ENCODE data around the gene EPAS1. TPM values are rescaled to one million over a fixed set of nuclear protein-coding genes. Genes with fewer than 3 reads are reported as not detected.

EPAS1 gene
- total RNA-seq, 6 donors from 2014 or later, result 440 to 1,878 (median 1,131) TPM

DNA sequence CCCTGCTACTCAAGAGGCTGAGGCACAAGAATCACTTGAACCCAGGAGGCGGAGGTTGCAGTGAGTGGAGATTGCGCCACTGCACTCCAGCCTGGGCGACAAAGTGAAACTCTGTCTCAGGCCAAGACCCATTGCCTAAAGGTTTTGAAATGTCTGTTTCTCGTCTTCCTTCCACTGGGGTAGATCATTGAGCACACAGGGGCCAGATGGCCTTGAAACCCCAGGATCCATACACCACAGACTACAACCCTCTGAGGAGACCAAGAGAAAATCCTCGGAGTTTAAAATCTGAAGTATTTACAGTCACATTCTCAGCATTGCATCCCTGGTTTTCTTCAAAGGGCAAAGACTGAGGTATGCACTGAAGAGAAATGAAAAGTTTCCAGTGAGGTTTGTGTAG is 7.1 kb upstream of the EPAS1 start:
- no peak overlapping the region for H3K4me3 ChIP-seq
- peaks cover 0 to 3% (median 0%) of the 10 kb centered on the region in 4 donors for H3K4me1 ChIP-seq
- WGBS, 2 donors, result 68 to 88% methylated on average over 5 of the region's 5 CpGs
- no peak overlapping the region for H3K27ac ChIP-seq
- peak in 1 of 2 donors; percentile 51 for DNase-seq
- no peaks in the 10 kb centered on the region for H3K27me3 ChIP-seq
- no peaks in the 10 kb centered on the region for H3K36me3 ChIP-seq
- no peak for ATAC-seq (ENCODE audit: low FRiP score in 2 of 2)
- TF ChIP-seq POLR2AphosphoS5 (IDR thresholded peaks at IDR 0.05) (no peak), EP300 (IDR thresholded peaks at IDR 0.05) (no peak), POLR2A (IDR thresholded peaks at IDR 0.05) (no peak), CTCF (IDR thresholded peaks at IDR 0.05) (no peak)
- H3K9me3 ChIP-seq, result no peaks in the 10 kb centered on the region

DNA sequence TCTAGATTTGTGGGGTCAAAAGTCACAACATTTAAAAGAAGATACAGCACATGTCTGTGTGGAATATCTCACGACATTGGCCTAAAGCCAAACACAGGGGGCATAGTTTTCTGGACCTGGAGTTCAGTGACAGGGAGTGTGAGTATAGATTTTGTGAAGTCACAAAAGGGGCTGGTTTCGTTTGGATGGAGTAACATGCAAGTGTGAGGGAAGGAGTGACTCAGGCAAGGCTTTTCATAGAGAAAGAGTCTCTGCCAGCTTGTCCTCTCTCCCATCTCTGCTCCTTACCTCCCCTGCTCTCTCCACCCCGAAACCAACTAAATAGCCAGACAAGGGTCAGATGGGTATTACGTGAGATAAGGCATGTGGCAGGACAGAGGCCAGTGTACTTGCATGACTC is 3.7 kb upstream of the EPAS1 start:
- WGBS, 2 donors, result 81 to 83% methylated on average over 4 of the region's 4 CpGs
- Histone ChIP-seq H3K4me3 (no peak overlapping the region), H3K27ac (no peak overlapping the region), H3K4me1 (peaks cover 0 to 7% (median 2%) of the 10 kb centered on the region in 4 donors), H3K9me3 (no peaks in the 10 kb centered on the region), H3K36me3 (peaks cover 0 to 3% (median 0%) of the 10 kb centered on the region in 4 donors), H3K27me3 (no peaks in the 10 kb centered on the region)
- TF ChIP-seq CTCF (IDR thresholded peaks at IDR 0.05) (no peak), POLR2AphosphoS5 (IDR thresholded peaks at IDR 0.05) (no peak), POLR2A (IDR thresholded peaks at IDR 0.05) (no peak), EP300 (IDR thresholded peaks at IDR 0.05) (no peak)
- DNase-seq, result no peak
- ATAC-seq (ENCODE audit: low FRiP score in 2 of 2), result no peak

DNA sequence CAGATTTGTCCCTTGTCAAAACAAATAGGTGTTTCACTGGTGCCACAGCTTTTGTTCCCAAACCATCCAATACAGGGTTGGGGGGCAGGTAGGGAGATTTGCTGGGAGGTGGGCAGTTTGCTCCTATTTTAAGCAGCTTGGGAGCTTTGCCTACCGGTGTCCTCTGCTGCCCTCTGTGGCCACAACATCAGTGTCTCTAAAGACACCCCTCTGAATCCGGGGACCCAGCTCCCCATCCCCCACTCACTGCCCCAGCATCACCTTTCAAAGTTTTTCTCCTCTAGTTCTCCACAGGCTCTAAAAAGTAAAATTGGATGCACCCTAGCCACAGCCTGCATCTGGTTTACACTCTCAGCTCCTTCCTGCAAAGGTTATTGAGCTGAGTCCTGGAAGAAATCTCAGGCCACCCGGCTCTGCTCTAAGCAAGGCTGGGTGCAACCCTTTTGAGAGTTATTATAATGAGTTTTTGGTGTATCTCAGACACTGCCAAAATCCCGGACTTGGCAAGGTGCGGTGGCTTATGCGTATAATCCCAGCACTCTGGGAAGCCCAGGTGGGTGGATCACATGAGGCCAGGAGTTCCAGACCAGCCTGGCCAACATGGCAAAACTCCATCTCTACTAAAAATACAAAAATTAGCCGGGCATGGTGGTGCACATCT is 2.9 kb upstream of the EPAS1 start:
- Histone ChIP-seq H3K27ac (no peak overlapping the region), H3K4me1 (peaks cover 0 to 7% (median 2%) of the 10 kb centered on the region in 4 donors), H3K9me3 (no peaks in the 10 kb centered on the region), H3K4me3 (no peak overlapping the region), H3K27me3 (no peaks in the 10 kb centered on the region), H3K36me3 (peaks cover 0 to 9% (median 0%) of the 10 kb centered on the region in 4 donors)
- 56 to 68% methylated on average over 7 of the region's 7 CpGs for WGBS, 2 donors
- TF ChIP-seq POLR2AphosphoS5 (IDR thresholded peaks at IDR 0.05) (no peak), CTCF (IDR thresholded peaks at IDR 0.05) (peak in 3 of 6 experiments; percentile 31 to 44 (median 36)), EP300 (IDR thresholded peaks at IDR 0.05) (no peak), POLR2A (IDR thresholded peaks at IDR 0.05) (no peak)
- no peak for ATAC-seq (ENCODE audit: low FRiP score in 2 of 2)
- peak in 1 of 2 donors; percentile 52 for DNase-seq

- H3K27me3 ChIP-seq, result no peaks in the 10 kb centered on the region
- no peaks in the 10 kb centered on the region for H3K9me3 ChIP-seq
- ATAC-seq (ENCODE audit: low FRiP score in 2 of 2), result peak in 1 of 2 donors; percentile 12
- H3K4me3 ChIP-seq, result peak overlapping the region; percentile 54 to 84 (median 72)
- H3K36me3 ChIP-seq, result peaks cover 0 to 15% (median 0%) of the 10 kb centered on the region in 4 donors
- peak; percentile 54 to 70 for DNase-seq
- TF ChIP-seq POLR2AphosphoS5 (IDR thresholded peaks at IDR 0.05) (no peak), EP300 (IDR thresholded peaks at IDR 0.05) (no peak), POLR2A (IDR thresholded peaks at IDR 0.05) (peak in 1 of 4 donors; percentile 15), CTCF (IDR thresholded peaks at IDR 0.05) (no peak)
- peaks cover 0 to 22% (median 6%) of the 10 kb centered on the region in 4 donors for H3K4me1 ChIP-seq
- WGBS, 2 donors, result 27 to 33% methylated on average over 23 to 28 of the region's 28 CpGs
- H3K27ac ChIP-seq, result peak overlapping the region; percentile 95 to 99 (median 97)
Observed at GRCh38 chr2:46296216-46296839, 879 bp upstream of the EPAS1 start.
